ENCODE measurements around the gene PLA2G15.
A peak's percentile ranks its signal among the peaks of the same experiment; 100 is the strongest.

PLA2G15 gene

GRCh38 chr16:68298312-68298711, 53.1 kb downstream of the PLA2G15 start:
- Mint-ChIP-seq H3K27me3 (no peaks in the 10 kb centered on the region), H3K4me3 (no peak overlapping the region), H3K36me3 (peaks cover 47 to 69% of the 10 kb centered on the region in 2 donors), H3K4me1 (peaks cover 20 to 62% of the 10 kb centered on the region in 2 donors), H3K27ac (peak overlapping the region; percentile 85), H3K9me3 (no peaks in the 10 kb centered on the region)
- ATAC-seq (replicated peaks), result no peak
- no peak for DNase-seq

DNA sequence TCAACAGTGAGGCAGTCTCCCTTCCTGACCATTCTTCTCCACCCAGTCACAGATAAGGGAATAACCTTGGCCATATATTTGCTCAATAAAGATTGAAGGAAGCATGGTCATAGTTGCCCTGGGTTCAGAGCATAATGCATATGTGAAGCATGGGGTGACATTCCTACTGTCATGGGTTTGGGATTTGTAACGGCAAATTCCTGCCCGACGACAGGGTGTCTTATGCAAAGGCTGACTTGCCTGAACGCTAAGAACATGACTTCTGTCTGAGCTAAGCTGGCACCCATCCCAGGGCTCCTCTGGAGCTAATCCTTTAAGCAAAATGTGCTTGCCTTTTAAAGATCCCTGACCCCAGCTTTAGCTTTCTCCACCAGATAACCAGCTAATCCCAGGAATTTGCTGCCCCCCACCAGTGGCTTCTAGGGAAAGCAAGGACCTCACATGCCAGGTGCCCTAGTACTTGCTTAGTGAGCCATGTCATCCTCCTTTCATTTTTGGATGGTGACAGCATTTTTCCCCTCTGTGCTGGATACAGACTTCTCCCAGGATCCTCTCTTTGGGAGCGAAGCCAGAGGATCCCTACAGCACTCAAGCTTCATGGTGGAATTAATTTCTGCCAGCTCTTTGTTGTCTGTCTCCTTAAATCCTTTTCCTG, 53.9 kb downstream of the PLA2G15 start:
- no peak for DNase-seq
- no peak for ATAC-seq (replicated peaks)

DNA sequence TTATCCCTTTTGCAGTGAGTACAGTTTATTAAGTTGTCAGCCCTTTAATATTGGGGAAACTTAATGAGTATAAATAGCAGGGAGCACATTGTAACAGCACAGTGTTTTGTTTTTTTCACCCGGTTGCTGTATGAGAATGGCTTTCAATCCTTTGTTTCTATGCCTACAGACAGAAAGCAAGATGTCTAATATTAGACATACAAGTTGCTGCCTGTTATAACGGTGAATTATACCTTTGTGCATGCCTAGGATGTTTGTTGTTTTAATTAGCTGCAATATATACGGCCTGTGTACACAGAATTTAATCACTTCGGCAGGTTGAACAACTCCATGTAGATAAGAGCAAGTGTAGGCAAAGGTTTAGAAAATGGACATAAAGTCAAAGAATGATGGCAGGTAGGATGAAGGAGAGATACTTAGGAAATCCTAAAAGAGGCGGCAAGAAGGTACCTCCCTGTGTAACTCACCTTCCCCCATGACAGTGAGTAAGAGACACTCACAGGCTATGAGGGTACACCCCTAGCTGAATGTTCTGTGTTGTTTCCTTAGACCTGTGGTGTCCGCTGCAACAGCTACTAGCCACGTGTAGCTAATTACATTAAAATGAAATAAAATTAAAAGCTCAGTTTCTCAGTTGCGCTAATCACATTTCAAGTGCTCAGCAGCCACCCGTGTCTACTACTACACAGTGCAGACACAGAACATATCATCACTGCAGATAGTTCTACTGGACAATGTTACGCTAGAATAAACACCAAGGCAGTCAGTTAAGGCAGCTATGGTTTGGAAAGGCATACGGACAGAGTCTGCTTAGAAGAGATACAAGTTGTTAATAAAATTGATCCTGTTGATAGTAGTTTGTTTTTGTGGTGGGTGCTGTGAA, 54.6 kb downstream of the PLA2G15 start:
- no peaks in the 10 kb centered on the region for H3K27me3 Mint-ChIP-seq
- peaks cover 44 to 68% of the 10 kb centered on the region in 2 donors for H3K36me3 Mint-ChIP-seq
- DNase-seq (no peak), ATAC-seq (replicated peaks) (no peak)
- H3K4me1 Mint-ChIP-seq, result peaks cover 13 to 54% of the 10 kb centered on the region in 2 donors
- H3K9me3 Mint-ChIP-seq, result no peaks in the 10 kb centered on the region
- H3K4me3 Mint-ChIP-seq, result no peak overlapping the region
- peak overlapping the region; percentile 85 for H3K27ac Mint-ChIP-seq

More for the DNA sequence above, 53.9 kb downstream of the PLA2G15 start:
- H3K4me3 Mint-ChIP-seq, result no peak overlapping the region
- peaks cover 16 to 55% of the 10 kb centered on the region in 2 donors for H3K4me1 Mint-ChIP-seq
- H3K36me3 Mint-ChIP-seq, result peaks cover 47 to 70% of the 10 kb centered on the region in 2 donors
- H3K27ac Mint-ChIP-seq, result peak overlapping the region; percentile 85
- no peaks in the 10 kb centered on the region for H3K9me3 Mint-ChIP-seq
- no peaks in the 10 kb centered on the region for H3K27me3 Mint-ChIP-seq

DNA sequence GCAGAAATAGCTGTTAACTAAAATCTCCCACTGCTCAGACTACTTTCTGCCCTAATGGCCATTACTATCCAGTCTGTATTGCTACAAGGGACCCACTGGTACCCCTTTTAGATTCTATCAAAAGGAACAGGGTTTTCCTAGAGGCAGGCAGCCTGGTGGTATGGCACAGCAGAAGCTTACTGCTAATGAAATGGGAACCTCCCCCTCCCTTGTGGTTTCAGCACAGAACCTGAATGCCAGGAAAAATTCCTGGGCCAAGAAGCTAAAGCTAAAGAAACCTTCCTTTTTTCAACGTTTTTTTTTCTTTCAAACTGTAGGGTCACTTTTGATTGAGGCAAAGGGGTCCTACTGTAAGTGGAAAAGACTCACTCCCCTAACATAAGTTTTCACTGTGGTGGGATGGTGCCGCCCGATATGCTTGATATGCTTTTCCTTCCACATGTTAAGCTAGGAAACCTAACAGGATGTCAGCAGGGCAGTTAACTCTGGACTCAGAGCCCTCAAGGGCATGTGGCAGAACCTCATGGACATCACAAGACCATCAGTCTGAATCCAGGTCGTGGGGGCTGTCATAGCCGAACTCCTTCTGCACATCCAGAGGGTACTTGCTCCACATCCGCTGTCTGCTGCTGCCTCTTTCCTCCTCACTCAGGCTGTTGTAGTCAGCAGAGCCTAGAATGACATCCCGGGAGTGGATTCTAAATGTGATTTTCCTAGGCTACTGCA, 55.7 kb downstream of the PLA2G15 start:
- Mint-ChIP-seq H3K27me3 (no peaks in the 10 kb centered on the region), H3K4me1 (peaks cover 16 to 63% of the 10 kb centered on the region in 2 donors), H3K9me3 (no peaks in the 10 kb centered on the region), H3K4me3 (no peak overlapping the region), H3K36me3 (peaks cover 44 to 65% of the 10 kb centered on the region in 2 donors), H3K27ac (peak overlapping the region; percentile 37)
- DNase-seq (no peak), ATAC-seq (replicated peaks) (peak in 1 of 2 donors; percentile 28)

GRCh38 chr16:68306633-68307032, 61.5 kb downstream of the PLA2G15 start:
- no peak for ATAC-seq (replicated peaks)
- no peak overlapping the region for H3K4me3 Mint-ChIP-seq
- peaks cover 13 to 46% of the 10 kb centered on the region in 2 donors for H3K4me1 Mint-ChIP-seq
- H3K27ac Mint-ChIP-seq, result no peak overlapping the region
- H3K27me3 Mint-ChIP-seq, result no peaks in the 10 kb centered on the region
- H3K9me3 Mint-ChIP-seq, result no peaks in the 10 kb centered on the region
- DNase-seq, result no peak
- H3K36me3 Mint-ChIP-seq, result peaks cover 36 to 39% of the 10 kb centered on the region in 2 donors

GRCh38 chr16:68309799-68310198, 64.6 kb downstream of the PLA2G15 start:
- H3K4me1 Mint-ChIP-seq, result peaks cover 20 to 45% of the 10 kb centered on the region in 2 donors
- peak overlapping the region; percentile 97 for H3K27ac Mint-ChIP-seq
- peaks cover 21 to 25% of the 10 kb centered on the region in 2 donors for H3K36me3 Mint-ChIP-seq
- H3K27me3 Mint-ChIP-seq, result no peaks in the 10 kb centered on the region
- DNase-seq, result no peak
- H3K9me3 Mint-ChIP-seq, result no peaks in the 10 kb centered on the region
- ATAC-seq (replicated peaks), result no peak
- peak overlapping the region; percentile 98 to 99 for H3K4me3 Mint-ChIP-seq

- H3K9me3 Mint-ChIP-seq, result no peaks in the 10 kb centered on the region
- H3K4me1 Mint-ChIP-seq, result peaks cover 17 to 39% of the 10 kb centered on the region in 2 donors
- H3K27me3 Mint-ChIP-seq, result no peaks in the 10 kb centered on the region
- peak overlapping the region; percentile 98 to 99 for H3K4me3 Mint-ChIP-seq
- no peak for DNase-seq
- peak overlapping the region; percentile 97 for H3K27ac Mint-ChIP-seq
- no peak for ATAC-seq (replicated peaks)
- H3K36me3 Mint-ChIP-seq, result peaks cover 24% of the 10 kb centered on the region in 2 donors
Measured at GRCh38 chr16:68310437-68310773, 65.2 kb downstream of the PLA2G15 start.

All from stimulated activated naive B cell treated with anti-CD40 and anti-IgM and Interleukin-4, amounts not matched to agents 10 μg/mL and 1 μg/mL and 100 μg/mL, for 72 hours (primary cell).